Smooth muscle cell of bladder (primary cell): Measurements from ENCODE around the gene PVALB. TPM values are rescaled to one million over a fixed set of nuclear protein-coding genes. Genes with fewer than 3 reads are reported as not detected.

Source experiments
- total RNA-seq: library from RNA; depleted of rRNA; stranded (reverse); fragments of >200 nt; gene quantifications from 2 replicates; pipeline ENCODE4 v1.2.3, GENCODE V29; 2014

PVALB gene
- not detected in 2 replicates for total RNA-seq

GRCh38 chr22:36816636-36817524 lies at the start of gene PVALB:
PVALB (minus strand) TSS chr22:36817035; CDS start chr22:36817005, 30 bp downstream.

GRCh38 chr22:36860821-36861659 lies 44.2 kb upstream of the PVALB start, which contains the start of gene NCF4:
NCF4 (plus strand) TSS chr22:36861006; CDS start chr22:36861172, 166 bp downstream.

GRCh38 chr22:36775964-36776669 lies 40.7 kb downstream of the PVALB start, which contains the start of gene IFT27:
IFT27 (minus strand) TSS chr22:36776119; CDS start chr22:36775707, 412 bp downstream.

Other genes starting within 250 kb of the PVALB start
- gene CACNG2, start 113.3 kb downstream of the PVALB start, total RNA-seq = not detected in 2 replicates
- gene IFT27, start 40.9 kb downstream of the PVALB start, total RNA-seq = 20.9 and 23.5 TPM in 2 replicates
- not detected in 2 replicates for gene NCF4, start 44.0 kb upstream of the PVALB start, total RNA-seq
- 0.09 TPM in 1 of 2 replicates, not detected in the other for gene CSF2RB, start 96.6 kb upstream of the PVALB start, total RNA-seq
- 34.2 and 43.7 TPM in 2 replicates for gene TST, start 202.4 kb upstream of the PVALB start, total RNA-seq
- gene MPST, start 202.7 kb upstream of the PVALB start, total RNA-seq = 54.8 and 62.0 TPM in 2 replicates
- 22.6 and 26.1 TPM in 2 replicates for gene KCTD17, start 234.7 kb upstream of the PVALB start, total RNA-seq